ENCODE measurements around the gene HINT3.

DNA sequence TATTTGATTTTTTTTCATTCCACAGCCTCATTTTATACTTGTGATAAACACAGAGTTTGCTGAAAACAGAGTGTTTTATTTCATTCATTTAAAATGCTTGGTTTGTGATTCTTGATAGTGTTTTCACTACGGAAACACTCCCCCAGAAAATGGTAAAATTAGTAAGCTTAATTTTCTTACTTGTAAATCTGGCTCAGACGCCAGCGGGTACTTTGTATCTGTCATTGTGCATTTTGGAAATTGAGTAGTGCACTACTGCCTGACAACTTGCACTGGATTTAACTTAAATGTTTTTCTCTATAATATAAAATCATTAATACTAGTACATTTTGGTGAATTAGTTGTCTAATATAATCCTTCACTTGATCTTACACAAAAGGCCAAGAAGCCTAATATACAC lies 37.0 kb upstream of the HINT3 start:
- TF ChIP-seq, protein P1, sequence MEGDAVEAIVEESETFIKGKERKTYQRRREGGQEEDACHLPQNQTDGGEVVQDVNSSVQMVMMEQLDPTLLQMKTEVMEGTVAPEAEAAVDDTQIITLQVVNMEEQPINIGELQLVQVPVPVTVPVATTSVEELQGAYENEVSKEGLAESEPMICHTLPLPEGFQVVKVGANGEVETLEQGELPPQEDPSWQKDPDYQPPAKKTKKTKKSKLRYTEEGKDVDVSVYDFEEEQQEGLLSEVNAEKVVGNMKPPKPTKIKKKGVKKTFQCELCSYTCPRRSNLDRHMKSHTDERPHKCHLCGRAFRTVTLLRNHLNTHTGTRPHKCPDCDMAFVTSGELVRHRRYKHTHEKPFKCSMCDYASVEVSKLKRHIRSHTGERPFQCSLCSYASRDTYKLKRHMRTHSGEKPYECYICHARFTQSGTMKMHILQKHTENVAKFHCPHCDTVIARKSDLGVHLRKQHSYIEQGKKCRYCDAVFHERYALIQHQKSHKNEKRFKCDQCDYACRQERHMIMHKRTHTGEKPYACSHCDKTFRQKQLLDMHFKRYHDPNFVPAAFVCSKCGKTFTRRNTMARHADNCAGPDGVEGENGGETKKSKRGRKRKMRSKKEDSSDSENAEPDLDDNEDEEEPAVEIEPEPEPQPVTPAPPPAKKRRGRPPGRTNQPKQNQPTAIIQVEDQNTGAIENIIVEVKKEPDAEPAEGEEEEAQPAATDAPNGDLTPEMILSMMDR (IDR thresholded peaks at IDR 0.05), result no peak
- TF ChIP-seq EP300 (IDR thresholded peaks at IDR 0.05), result no peak
